Measurements from ENCODE around the gene C12orf50. TPM values are rescaled to one million over a fixed set of nuclear protein-coding genes. Genes with fewer than 3 reads are reported as not detected.

C12orf50 gene
- total and polyA plus RNA-seq, 2 of the 13 experiments (the other 11 are each of a cell fraction or from before 2014, with no cell fraction given), result not detected

- TF ChIP-seq ZNF234 (CRISPR knock-in tag; conservative IDR thresholded peaks at IDR 0.05) (0 out of 2 replicates have a peak, but pooled peaks have one; percentile 46), SKI (IDR thresholded peaks at IDR 0.05; ENCODE audit: partially characterized antibody) (peak; percentile 24), FUBP1 (CRISPR knock-in tag; IDR thresholded peaks at IDR 0.05; ENCODE audit: borderline replicate concordance) (no peak), HNF1B (CRISPR knock-in tag; IDR thresholded peaks at IDR 0.05) (peak; percentile 80), NR1H2 (CRISPR knock-in tag; IDR thresholded peaks at IDR 0.05; ENCODE audit: borderline replicate concordance, low read depth) (no peak), ZBTB33 (CRISPR knock-in tag; IDR thresholded peaks at IDR 0.05) (no peak), MED13 (CRISPR knock-in tag; IDR thresholded peaks at IDR 0.05) (no peak), RXRA (CRISPR knock-in tag; IDR thresholded peaks at IDR 0.05) (peak; percentile 25; the same call in 1 of the 2 replicates), RFX1 (IDR thresholded peaks at IDR 0.05) (no peak), U2AF1 (optimal IDR thresholded peaks at IDR 0.05; ENCODE audit: low read depth, low read length) (peak; percentile 71), NR2F6 (IDR thresholded peaks at IDR 0.05) (no peak), NR2F6 (CRISPR knock-in tag; IDR thresholded peaks at IDR 0.05) (peak; percentile 34; the same call in 1 of the 2 replicates), POLR2AphosphoS5 (IDR thresholded peaks at IDR 0.05; ENCODE audit: low read depth, low read length) (peak; percentile 95), YEATS4 (CRISPR knock-in tag; IDR thresholded peaks at IDR 0.05; ENCODE audit: borderline replicate concordance) (peak; percentile 91), MXD1 (CRISPR knock-in tag; IDR thresholded peaks at IDR 0.05) (peak; percentile 86; the same call in 1 of the 2 replicates), ZNF569 (CRISPR knock-in tag; IDR thresholded peaks at IDR 0.05; ENCODE audit: borderline replicate concordance) (no peak), KLF15 (CRISPR knock-in tag; IDR thresholded peaks at IDR 0.05; ENCODE audit: borderline replicate concordance) (peak; percentile 79; the same call in 1 of the 2 replicates), ZNF101 (CRISPR knock-in tag; IDR thresholded peaks at IDR 0.05; ENCODE audit: borderline replicate concordance, low read depth) (no peak), SRY (CRISPR knock-in tag; IDR thresholded peaks at IDR 0.05) (peak; percentile 82; the same call in 1 of the 2 replicates), HOXA3 (CRISPR knock-in tag; IDR thresholded peaks at IDR 0.05) (peak; percentile 52; the same call in 1 of the 2 replicates), ZNF205 (CRISPR knock-in tag; IDR thresholded peaks at IDR 0.05) (peak; percentile 79; the same call in 1 of the 2 replicates), KDM5A (IDR thresholded peaks at IDR 0.05; ENCODE audit: borderline replicate concordance, low read length) (no peak), ZNF615 (CRISPR knock-in tag; IDR thresholded peaks at IDR 0.05; ENCODE audit: borderline replicate concordance) (no peak), HBP1 (CRISPR knock-in tag; IDR thresholded peaks at IDR 0.05; ENCODE audit: low read depth) (peak; percentile 73; the same call in 1 of the 2 replicates)
Measured at GRCh38 chr12:88035271-88035906, 6.2 kb upstream of the C12orf50 start (continued).
